ENCODE measurements around the gene CECR2.

Gene CECR2

GRCh38 chr22:17486313-17486712, 117.1 kb downstream of the CECR2 start:
- Histone ChIP-seq H3K79me2 (ENCODE audit: control insufficient read depth, low read length) (no peaks in the 10 kb centered on the region), H3K36me3 (ENCODE audit: control insufficient read depth, low read length) (no peaks in the 10 kb centered on the region), H3K9me3 (ENCODE audit: control insufficient read depth, insufficient read depth, low read length) (no peaks in the 10 kb centered on the region), H3K27ac (ENCODE audit: low read depth, low read length) (no peak overlapping the region), H3K4me1 (ENCODE audit: control insufficient read depth, low read length) (peaks cover 29% of the 10 kb centered on the region), H3K9me2 (replicated peaks; ENCODE audit: control insufficient read depth, low read length) (no peaks in the 10 kb centered on the region), H3K4me3 (ENCODE audit: low read length) (no peak overlapping the region), H3F3A (ENCODE audit: control insufficient read depth, insufficient read depth) (no peaks in the 10 kb centered on the region), H3K4me2 (ENCODE audit: low read length) (no peak overlapping the region), H4K20me1 (ENCODE audit: control insufficient read depth, insufficient read depth, low read depth, low read length) (no peaks in the 10 kb centered on the region), H3K27me3 (ENCODE audit: control insufficient read depth, low read length) (no peaks in the 10 kb centered on the region)
- TF ChIP-seq CTCF (IDR thresholded peaks at IDR 0.05; ENCODE audit: low read depth, low read length, poor library complexity, severe bottlenecking) (no peak), EZH2phosphoT487 (IDR thresholded peaks at IDR 0.05; ENCODE audit: borderline replicate concordance, low read length) (no peak)

- Histone ChIP-seq H3K4me3 (ENCODE audit: low read length) (no peak overlapping the region), H3K4me2 (ENCODE audit: low read length) (no peak overlapping the region), H3K36me3 (ENCODE audit: control insufficient read depth, low read length) (no peaks in the 10 kb centered on the region), H3F3A (ENCODE audit: control insufficient read depth, insufficient read depth) (peaks cover 1% of the 10 kb centered on the region; the same call in 1 of the 2 replicates), H3K27me3 (ENCODE audit: control insufficient read depth, low read length) (no peaks in the 10 kb centered on the region), H3K9me2 (replicated peaks; ENCODE audit: control insufficient read depth, low read length) (no peaks in the 10 kb centered on the region), H3K27ac (ENCODE audit: low read depth, low read length) (no peak overlapping the region), H3K4me1 (ENCODE audit: control insufficient read depth, low read length) (peaks cover 29% of the 10 kb centered on the region), H3K79me2 (ENCODE audit: control insufficient read depth, low read length) (no peaks in the 10 kb centered on the region), H3K9me3 (ENCODE audit: control insufficient read depth, insufficient read depth, low read length) (no peaks in the 10 kb centered on the region), H4K20me1 (ENCODE audit: control insufficient read depth, insufficient read depth, low read depth, low read length) (no peaks in the 10 kb centered on the region)
- TF ChIP-seq CTCF (IDR thresholded peaks at IDR 0.05; ENCODE audit: low read depth, low read length, poor library complexity, severe bottlenecking) (no peak), EZH2phosphoT487 (IDR thresholded peaks at IDR 0.05; ENCODE audit: borderline replicate concordance, low read length) (no peak)
These were observed 117.5 kb downstream of the CECR2 start for GRCh38 chr22:17486719-17487118.

GRCh38 chr22:17489101-17489500, 119.8 kb downstream of the CECR2 start:
- no peaks in the 10 kb centered on the region for H3K9me3 ChIP-seq (ENCODE audit: control insufficient read depth, insufficient read depth, low read length)
- H3K4me3 ChIP-seq (ENCODE audit: low read length), result no peak overlapping the region
- no peaks in the 10 kb centered on the region for H3K36me3 ChIP-seq (ENCODE audit: control insufficient read depth, low read length)
- H3K9me2 ChIP-seq (replicated peaks; ENCODE audit: control insufficient read depth, low read length), result no peaks in the 10 kb centered on the region
- peaks cover 2% of the 10 kb centered on the region; the same call in 1 of the 2 replicates for H3K79me2 ChIP-seq (ENCODE audit: control insufficient read depth, low read length)
- H3K27ac ChIP-seq (ENCODE audit: low read depth, low read length), result no peak overlapping the region
- no peaks in the 10 kb centered on the region for H3K27me3 ChIP-seq (ENCODE audit: control insufficient read depth, low read length)
- TF ChIP-seq EZH2phosphoT487 (IDR thresholded peaks at IDR 0.05; ENCODE audit: borderline replicate concordance, low read length) (no peak), CTCF (IDR thresholded peaks at IDR 0.05; ENCODE audit: low read depth, low read length, poor library complexity, severe bottlenecking) (no peak)
- H3K4me1 ChIP-seq (ENCODE audit: control insufficient read depth, low read length), result peaks cover 19% of the 10 kb centered on the region
- H4K20me1 ChIP-seq (ENCODE audit: control insufficient read depth, insufficient read depth, low read depth, low read length), result no peaks in the 10 kb centered on the region
- H3K4me2 ChIP-seq (ENCODE audit: low read length), result peak overlapping the region; percentile 53; the same call in 1 of the 2 replicates
- peaks cover 4% of the 10 kb centered on the region; the same call in 1 of the 2 replicates for H3F3A ChIP-seq (ENCODE audit: control insufficient read depth, insufficient read depth)

Measured in DOHH2 (cell line).